PC-3 (cell line): ENCODE results near the gene DKKL1. TPM values are rescaled to one million over a fixed set of nuclear protein-coding genes. Genes with fewer than 3 reads are reported as not detected.

ENCODE experiments used
- ATAC-seq: fragments of 200-7000 bp; cut with Tn5 transposase; 2 replicates; pipeline ENCODE4 v1.9.1; 2020; ENCODE audit warnings: mild to moderate bottlenecking, moderate library complexity
- BruUV-seq: library from RNA; stranded (reverse); fragments of 400-500 nt; replicated peaks from 2 replicates; lab custom pipeline; 2021; lab: Mats Ljungman, UMichigan
- CTCF ChIA-PET: fragments of 300-600 bp; sonication (Branson Sonifier 250); formaldehyde crosslinking; loops from one replicate; lab custom pipeline; 2022; ENCODE audit warnings: antibody characterized with exemption; lab: Charles Lee
- POLR2A ChIA-PET: fragments of 300-600 bp; sonication (Branson Sonifier 250); formaldehyde crosslinking; loops from one replicate; lab custom pipeline; 2022; ENCODE audit warnings: antibody characterized with exemption; ENCODE audit not compliant: unreplicated experiment; lab: Charles Lee
- DNase-seq: peaks from one replicate; pipeline ENCODE4 v3.0.0-alpha.2; 2015
- H2AFZ ChIP-seq: fragments of 300-600 bp; sonication (generic); 2 replicates; pipeline ENCODE4 v1.6.0; 2016; ENCODE audit warnings: antibody characterized with exemption, low read length
- H3F3A ChIP-seq: fragments of 300-600 bp; sonication (generic); one replicate; pipeline ENCODE4 v1.6.0; 2017; ENCODE audit warnings: antibody characterized with exemption, low read length, control low read depth, mild to moderate bottlenecking; ENCODE audit not compliant: unreplicated experiment
- H3K27ac ChIP-seq: fragments of 300-600 bp; sonication (generic); 2 replicates; pipeline ENCODE4 v1.5.1; 2016; ENCODE audit warnings: mild to moderate bottlenecking, low read length
- H3K27me3 ChIP-seq: fragments of 300-600 bp; sonication (generic); 2 replicates; pipeline ENCODE4 v1.6.1; 2016; ENCODE audit warnings: low read length, mixed read lengths
- H3K36me3 ChIP-seq: fragments of 300-600 bp; sonication (generic); 2 replicates; pipeline ENCODE4 v1.6.1; 2016; ENCODE audit warnings: low read depth, mixed run types, low read length, mixed read lengths
- H3K4me1 ChIP-seq: fragments of 300-600 bp; sonication (generic); 2 replicates; pipeline ENCODE4 v1.5.1; 2016; ENCODE audit warnings: low read length; ENCODE audit not compliant: insufficient read depth
- H3K4me2 ChIP-seq: fragments of 300-600 bp; sonication (generic); 2 replicates; pipeline ENCODE4 v1.6.0; 2016; ENCODE audit warnings: low read length
- H3K4me3 ChIP-seq: fragments of 300-600 bp; sonication (generic); 2 replicates; pipeline ENCODE4 v1.5.1; 2016; ENCODE audit warnings: mild to moderate bottlenecking, low read length, mixed read lengths
- H3K79me2 ChIP-seq: fragments of 300-600 bp; sonication (generic); 2 replicates; pipeline ENCODE4 v1.6.1; 2017; ENCODE audit warnings: low read length, mixed read lengths
- H3K9ac ChIP-seq: fragments of 300-600 bp; sonication (generic); 2 replicates; pipeline ENCODE4 v1.6.0; 2016; ENCODE audit warnings: mild to moderate bottlenecking, low read length
- H3K9me2 ChIP-seq: fragments of 300-600 bp; sonication (generic); replicated peaks from 2 replicates; pipeline ENCODE4 v1.6.1; 2016; ENCODE audit warnings: mixed run types, low read length, mixed read lengths
- H3K9me3 ChIP-seq: fragments of 300-600 bp; sonication (generic); 2 replicates; pipeline ENCODE4 v1.6.1; 2016; ENCODE audit warnings: low read length, mixed read lengths
- H4K20me1 ChIP-seq: fragments of 300-600 bp; sonication (generic); 2 replicates; pipeline ENCODE4 v1.6.1; 2016; ENCODE audit warnings: low read length, mixed read lengths
- CTCF ChIP-seq: fragments of 300-600 bp; sonication (generic); conservative IDR thresholded peaks from 2 replicates; pipeline ENCODE4 v1.5.1; 2017; ENCODE audit warnings: antibody characterized with exemption, low read depth, mild to moderate bottlenecking, low read length
- EZH2 ChIP-seq: fragments of 300-600 bp; sonication (generic); IDR thresholded peaks from one replicate; pipeline ENCODE4 v1.6.1; 2017; ENCODE audit warnings: antibody characterized with exemption, mild to moderate bottlenecking, low read length; ENCODE audit not compliant: unreplicated experiment
- EZH2phosphoT487 ChIP-seq: fragments of 300-600 bp; sonication (generic); IDR thresholded peaks from 2 replicates; pipeline ENCODE4 v1.6.1; 2018; ENCODE audit warnings: mild to moderate bottlenecking, antibody characterized with exemption, low read length, borderline replicate concordance
- intact Hi-C: fragments of 100-400 bp; cut with micrococcal nuclease; formaldehyde crosslinking; loops from 2 replicates; pipeline ENCODE4 v1.9.0; 2023
- total RNA-seq: library from RNA; depleted of rRNA; stranded (reverse); fragments of >200 nt; gene quantifications from 2 replicates; pipeline ENCODE4 v1.2.3, GENCODE V29; 2014

The DKKL1 gene
- total RNA-seq, 1 experiment from 2014 or later, result 2.4 TPM

- no peak overlapping the region for H3K4me3 ChIP-seq
- no peak overlapping the region for H3K9ac ChIP-seq
- H3K36me3 ChIP-seq, result no peaks in the 10 kb centered on the region
- DNase-seq (peak; percentile 95), ATAC-seq (peak; percentile 99)
- intact Hi-C loops, result loop anchor here (1.0 to 2.0 kb wide), 2 partner anchors 29 to 52 kb away; partner anchors contain the start of genes DKKL1 and TEAD2
- H3K9me3 ChIP-seq, result no peaks in the 10 kb centered on the region
- no peaks in the 10 kb centered on the region for H4K20me1 ChIP-seq
- H3F3A ChIP-seq, result no peaks in the 10 kb centered on the region
- POLR2A ChIA-PET, result no interaction called here
- H3K27ac ChIP-seq, result no peak overlapping the region
- no TSS peak for BruUV-seq
- TF ChIP-seq CTCF, result peak; percentile 99
- TF ChIP-seq EZH2phosphoT487, result no peak
- peak overlapping the region; percentile 56; the same call in 1 of the 2 replicates for H2AFZ ChIP-seq
- no peaks in the 10 kb centered on the region for H3K27me3 ChIP-seq
- H3K9me2 ChIP-seq, result no peaks in the 10 kb centered on the region
- CTCF ChIA-PET, result interaction anchor here (0.5 to 1.4 kb wide), 9 partner anchors 12 to 250 kb away, joined by 3 to 6 read pairs (median 4); partner anchors contain the start of gene SCAF1
- peak overlapping the region; percentile 48 for H3K4me2 ChIP-seq
- 0 out of 2 replicates have a peak, but pooled peaks cover 3% of the 10 kb centered on the region for H3K4me1 ChIP-seq
- no peaks in the 10 kb centered on the region for H3K79me2 ChIP-seq
Measured at GRCh38 chr19:49391581-49392399, 28.1 kb downstream of the DKKL1 start.

- Histone ChIP-seq H3K4me2 (no peak overlapping the region), H3K4me1 (0 out of 2 replicates have a peak, but pooled peaks cover 3% of the 10 kb centered on the region), H3F3A (no peaks in the 10 kb centered on the region), H3K36me3 (no peaks in the 10 kb centered on the region), H3K9me3 (no peaks in the 10 kb centered on the region), H3K27me3 (no peaks in the 10 kb centered on the region), H4K20me1 (no peaks in the 10 kb centered on the region), H3K27ac (no peak overlapping the region), H3K9me2 (no peaks in the 10 kb centered on the region), H2AFZ (no peak overlapping the region), H3K9ac (no peak overlapping the region), H3K4me3 (no peak overlapping the region), H3K79me2 (no peaks in the 10 kb centered on the region)
- BruUV-seq, result no TSS peak
- no peak for TF ChIP-seq CTCF
- TF ChIP-seq EZH2phosphoT487, result no peak
- TF ChIP-seq EZH2, result no peak
- ChIA-PET CTCF (no interaction called here), POLR2A (no interaction called here)
- no peak for ATAC-seq
- no peak for DNase-seq
- intact Hi-C loops, result loop anchor here (2.0 kb wide), 1 partner anchor 31 kb away; the partner anchor contains the start of genes DKKL1 and TEAD2
Measured at GRCh38 chr19:49393881-49394280, 30.2 kb downstream of the DKKL1 start.
